ENCODE measurements around the gene COA7.
"Not testable (repeated sequence)": the region's sequence is repeated elsewhere in the genome, so short reads cannot be mapped to it uniquely, and the experiment has no call there.

COA7 gene

DNA sequence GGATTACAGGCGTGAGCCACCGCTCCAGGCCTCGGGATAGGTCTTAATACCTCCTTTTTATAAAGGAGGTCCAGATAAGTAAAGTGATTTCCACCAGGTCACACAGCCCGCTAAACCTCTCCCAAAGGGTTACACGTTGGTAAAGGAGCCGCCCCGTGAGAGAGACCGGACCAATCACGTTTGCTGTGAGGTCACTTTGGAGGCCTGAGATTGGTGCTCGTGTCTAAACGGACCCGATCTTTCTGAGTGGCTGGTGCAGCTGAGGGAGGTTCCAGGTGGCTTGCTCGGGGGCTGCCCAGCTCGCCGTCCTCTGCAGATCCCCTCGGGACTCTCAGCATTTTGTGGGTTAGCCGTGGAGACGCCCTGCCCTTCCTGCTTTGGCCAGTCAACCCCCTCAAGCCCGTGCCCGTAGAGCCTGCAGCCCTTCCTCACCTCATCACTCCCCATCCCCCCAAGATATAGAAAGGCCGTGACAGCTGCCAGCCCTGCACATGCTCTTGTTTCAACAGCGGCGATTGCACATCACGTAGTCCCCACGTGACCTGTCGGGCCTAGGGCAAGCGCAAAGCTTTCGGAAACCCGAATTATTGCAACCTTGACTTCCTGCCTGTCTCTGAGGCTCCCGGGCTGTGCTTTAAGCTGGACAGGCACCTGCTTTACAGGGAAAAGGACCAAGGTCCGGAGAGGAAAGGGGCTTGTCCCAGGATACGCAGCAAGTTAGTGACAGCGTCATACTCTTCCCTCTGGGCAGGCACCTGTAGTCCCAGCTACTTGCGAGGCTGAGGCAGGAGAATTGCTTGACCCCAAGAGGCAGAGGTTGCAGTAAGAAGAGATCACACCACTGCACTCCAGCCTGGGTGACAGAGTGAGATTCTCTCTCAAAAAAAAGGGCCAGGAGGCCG lies 5.0 kb upstream of the COA7 start:
- DNase-seq: no peak

DNA sequence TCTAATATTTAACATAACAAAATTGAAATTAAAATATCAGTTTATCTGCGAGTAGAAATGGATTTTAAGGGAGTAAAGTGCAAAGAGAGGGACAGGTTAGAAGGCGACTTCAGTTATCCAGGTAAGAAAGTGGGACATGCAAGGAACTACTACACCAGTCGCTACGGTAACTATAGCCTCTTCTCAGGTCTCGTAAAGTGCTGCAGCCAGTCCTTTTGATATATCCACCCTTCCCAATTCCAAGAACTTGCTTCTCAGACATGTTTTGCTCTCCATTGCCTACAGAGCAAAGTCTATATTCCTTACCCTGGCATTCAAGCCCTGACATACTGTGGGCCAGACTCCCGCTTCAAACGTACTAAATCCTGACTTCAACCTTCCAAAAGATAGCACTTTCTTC lies 2.5 kb downstream of the COA7 start:
- no peak for DNase-seq

DNA sequence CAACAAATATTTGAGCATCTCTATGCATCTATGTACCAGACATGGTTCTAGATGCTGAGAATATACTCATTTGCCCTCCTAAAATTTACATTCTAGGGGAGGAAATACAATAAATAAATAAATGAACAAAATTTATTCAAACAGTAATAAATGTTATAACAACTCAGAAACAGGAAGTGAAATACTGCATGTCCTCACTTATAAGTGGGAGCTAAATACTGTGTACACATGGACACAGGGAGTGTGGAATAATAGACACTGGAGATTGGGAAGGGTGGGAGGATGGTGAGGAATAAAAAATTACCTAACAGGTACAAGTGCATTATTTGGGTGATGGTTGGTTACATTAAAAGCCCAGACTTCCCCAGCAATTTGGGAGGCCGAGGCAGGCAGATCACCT lies 4.3 kb downstream of the COA7 start:
- DNase-seq: no peak

DNA sequence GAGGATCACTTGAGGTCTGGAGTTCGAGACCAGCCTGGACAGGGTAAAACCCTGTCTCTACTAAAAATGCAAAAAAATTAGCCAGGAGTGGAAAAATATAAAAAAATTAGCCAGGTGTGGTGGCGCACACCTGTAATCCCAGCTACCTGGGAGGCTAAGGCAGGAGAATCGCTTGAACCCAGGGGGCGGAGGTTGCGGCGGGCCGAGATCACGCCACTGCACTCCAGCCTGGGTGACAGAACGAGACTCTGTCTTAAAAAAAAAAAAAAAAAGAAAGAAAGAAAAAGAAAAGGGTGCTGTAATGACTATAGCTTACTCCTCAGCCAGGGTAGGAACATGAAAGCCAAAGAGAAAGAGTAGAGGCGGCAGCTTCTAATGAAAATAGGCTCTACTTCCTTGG lies 4.8 kb downstream of the COA7 start:
- not testable (repeated sequence) for DNase-seq

DNA sequence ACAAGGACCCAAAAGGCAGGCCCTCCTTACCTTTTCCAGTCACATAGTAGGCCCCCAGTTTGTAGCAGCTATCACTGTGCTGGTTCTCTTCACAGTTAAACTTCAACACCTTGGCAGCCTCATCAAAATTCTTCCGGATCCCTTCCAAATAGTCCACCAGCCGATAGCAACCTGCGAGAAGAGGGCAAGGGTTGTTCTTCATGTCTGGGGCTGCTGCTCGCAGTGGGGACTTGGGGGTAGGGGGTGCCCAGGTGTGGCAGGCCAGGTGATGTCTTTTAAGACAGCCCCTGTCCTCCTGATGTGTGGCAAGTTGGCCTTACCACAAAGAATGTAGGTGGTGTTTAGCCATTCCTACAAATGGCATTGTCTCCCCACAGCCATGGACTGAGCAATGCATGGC lies 5.5 kb downstream of the COA7 start:
- no peak for DNase-seq

DNA sequence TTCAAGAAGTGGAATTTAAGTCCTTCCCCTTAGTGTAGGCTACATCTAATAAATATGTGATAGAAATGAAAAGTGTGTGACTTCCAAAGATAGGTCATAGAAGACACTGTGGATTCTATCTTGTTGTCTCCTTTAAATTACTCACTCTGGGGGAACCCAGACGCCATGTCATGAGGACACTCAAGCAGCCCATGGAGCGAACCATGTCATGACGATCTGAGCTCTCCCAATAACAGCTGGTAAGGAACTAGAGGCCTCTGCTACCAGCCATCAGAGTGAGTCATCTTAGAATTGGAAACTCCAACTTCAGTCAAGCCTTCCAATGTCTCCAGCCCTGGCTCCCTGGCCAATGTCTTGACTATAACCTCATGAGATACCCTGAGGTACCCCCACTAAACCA lies 6.3 kb downstream of the COA7 start:
- DNase-seq: no peak

DNA sequence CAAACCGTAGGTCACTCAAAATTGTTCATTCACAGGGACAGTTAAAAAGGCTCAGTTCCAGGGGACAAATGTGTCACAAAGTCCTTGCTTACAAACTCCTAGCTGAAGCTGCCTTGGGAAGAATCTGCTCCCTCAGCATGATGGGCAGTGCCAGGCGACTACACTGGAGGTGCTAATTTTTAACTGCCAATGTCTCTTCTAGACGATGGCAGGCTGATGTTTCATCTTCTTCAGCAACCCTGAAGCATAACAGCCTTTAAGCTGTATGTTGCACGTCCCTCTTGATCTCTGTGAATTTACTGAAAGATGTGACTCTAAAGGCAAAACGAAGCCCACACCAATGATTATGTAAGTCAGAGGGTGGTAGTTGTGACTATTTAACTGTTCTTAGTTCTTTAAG lies 11.3 kb downstream of the COA7 start:
- no peak for DNase-seq

DNA sequence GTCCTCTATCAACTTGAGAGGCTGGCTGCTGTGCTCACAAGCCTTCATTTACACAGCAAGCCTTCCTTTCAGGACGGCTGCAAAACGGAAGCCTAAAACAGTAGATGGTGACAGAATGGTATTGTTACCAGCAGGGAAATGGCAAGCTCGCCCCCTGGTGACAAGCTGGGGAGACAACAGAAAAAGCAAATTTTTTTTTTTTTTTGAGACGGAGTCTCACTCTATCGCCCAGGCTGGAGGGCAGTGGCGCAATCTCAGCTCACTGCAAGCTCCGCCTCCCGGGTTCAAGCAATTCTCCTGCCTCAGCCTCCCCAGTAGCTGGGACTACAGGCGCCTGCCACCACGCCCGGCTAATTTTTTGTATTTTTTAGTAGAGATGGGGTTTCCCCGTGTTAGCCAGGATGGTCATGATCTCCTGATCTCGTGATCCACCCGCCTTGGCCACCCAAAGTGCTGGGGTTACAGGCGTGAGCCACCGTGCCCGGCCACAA lies 11.8 kb downstream of the COA7 start:
- peak; percentile 39 for DNase-seq

DNA sequence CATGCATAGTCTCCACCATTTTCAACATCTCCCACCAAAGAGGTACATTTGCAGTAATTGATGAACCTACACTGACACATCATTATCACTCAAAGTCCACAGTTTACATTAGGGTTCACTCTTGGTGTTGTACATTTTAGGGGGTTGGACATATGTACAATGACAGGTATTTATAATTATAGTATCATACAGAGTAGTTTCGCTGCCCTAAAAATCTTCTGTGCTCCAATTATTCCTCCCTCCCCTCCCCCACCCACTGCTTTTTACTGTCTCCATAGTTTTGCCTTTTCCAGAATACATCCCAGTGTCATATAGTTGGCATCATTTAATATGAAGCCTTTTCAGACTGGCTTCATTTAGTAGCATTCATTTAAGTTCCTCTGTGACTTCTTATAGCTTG lies 13.6 kb downstream of the COA7 start:
- no peak for DNase-seq

DNA sequence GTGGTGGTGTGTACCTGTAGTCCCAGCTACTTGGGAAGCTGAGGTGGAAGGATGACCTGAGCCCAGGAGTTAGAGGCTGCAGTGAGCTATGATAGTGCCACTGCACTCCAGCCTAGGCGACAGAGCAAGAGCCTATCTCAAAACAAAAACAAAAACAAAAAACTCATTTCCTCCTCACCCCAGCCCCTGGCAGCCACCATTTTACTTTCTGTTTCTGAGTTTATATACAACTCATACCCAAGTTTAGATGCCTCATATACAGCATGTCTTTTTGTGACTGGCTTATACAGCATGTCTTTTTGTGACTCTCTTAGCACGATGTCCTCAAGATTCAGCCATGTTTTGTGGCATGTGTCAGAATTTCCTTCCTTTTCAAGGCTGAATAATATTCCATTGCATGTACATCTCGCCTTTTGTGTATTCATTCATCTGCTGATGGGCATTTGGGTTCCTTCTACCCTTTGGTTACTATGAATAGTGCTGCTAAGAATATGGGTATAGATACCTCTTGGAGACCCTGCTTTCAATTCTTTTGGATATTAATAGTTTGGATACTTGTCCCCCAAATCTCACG lies 14.7 kb downstream of the COA7 start:
- DNase-seq: no peak

DNA sequence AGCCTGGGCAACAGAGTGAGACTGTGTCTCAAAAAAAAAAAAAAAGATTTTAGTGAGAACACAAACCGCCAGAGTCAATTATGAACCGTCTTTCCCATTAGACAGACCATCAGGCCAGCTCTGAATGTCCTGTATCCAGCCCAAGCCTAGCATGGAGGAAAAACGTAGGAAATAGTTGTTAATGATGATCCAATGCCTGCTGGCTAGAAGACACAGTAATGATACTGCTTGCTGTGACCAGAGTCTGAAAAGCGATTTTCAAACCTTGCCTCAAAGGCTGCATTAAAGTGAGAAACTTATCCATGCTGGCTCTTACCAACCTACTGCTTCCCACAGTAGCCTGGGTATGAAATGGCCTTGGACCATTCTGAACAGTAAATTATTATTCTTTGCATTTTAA lies 17.0 kb downstream of the COA7 start:
- DNase-seq: no peak

DNA sequence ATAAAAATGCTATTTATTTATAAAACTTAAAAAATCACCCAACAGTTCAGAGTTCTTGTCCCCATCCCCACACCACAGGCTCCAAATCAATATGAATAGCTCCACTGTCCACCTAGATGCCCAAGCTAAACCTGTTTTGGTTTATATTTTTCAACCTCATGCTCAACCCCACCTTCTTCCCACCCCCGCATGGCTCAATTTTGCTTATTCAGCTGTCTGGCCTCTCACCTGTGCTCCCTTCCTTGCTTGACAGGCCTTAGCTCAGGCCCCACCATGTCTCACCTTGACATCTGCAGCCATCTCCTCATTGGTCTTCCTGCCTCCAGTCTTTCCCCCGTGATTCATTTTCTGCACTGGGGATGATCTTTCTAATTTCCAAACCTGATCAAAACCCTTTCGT lies 17.8 kb downstream of the COA7 start:
- DNase-seq: no peak

DNA sequence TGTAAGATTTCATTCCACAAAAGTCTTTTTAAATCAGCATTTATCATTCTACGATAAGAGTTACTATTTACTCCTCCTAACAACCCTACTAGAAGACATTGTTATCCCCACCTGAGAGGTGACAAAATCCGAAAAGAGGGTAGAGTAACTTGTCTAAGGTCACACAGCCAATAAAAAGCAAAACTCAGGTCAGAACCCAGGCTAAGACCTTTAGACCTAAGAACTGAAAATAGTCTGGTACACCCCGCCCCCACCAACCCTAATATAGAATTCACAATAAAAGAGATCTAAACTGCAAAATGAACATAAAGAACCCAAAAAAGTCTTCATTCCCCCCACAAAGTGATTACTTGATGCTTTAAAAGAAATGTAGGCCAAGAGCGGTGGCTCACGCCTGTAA lies 18.6 kb downstream of the COA7 start:
- DNase-seq: no peak

DNA sequence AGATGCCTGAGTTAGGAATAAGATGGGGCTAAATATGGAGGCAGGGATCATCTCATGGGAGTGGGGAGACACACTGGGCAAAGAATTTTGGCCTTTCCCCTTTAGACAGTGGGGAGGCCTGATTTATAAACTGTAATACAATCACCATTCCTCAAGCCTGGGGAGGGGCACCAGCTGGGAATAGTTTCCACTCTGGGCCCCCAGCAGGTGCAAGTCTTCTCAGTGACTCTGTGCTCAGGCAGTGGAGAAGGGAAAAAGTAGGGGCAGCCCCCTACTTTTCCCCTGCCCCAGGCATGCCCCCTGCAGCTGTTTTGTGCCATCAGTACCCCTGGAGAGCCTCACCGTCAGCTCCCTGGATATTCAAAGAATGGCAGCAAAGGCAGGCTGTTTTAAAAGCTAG lies 19.1 kb downstream of the COA7 start:
- DNase-seq: no peak

DNA sequence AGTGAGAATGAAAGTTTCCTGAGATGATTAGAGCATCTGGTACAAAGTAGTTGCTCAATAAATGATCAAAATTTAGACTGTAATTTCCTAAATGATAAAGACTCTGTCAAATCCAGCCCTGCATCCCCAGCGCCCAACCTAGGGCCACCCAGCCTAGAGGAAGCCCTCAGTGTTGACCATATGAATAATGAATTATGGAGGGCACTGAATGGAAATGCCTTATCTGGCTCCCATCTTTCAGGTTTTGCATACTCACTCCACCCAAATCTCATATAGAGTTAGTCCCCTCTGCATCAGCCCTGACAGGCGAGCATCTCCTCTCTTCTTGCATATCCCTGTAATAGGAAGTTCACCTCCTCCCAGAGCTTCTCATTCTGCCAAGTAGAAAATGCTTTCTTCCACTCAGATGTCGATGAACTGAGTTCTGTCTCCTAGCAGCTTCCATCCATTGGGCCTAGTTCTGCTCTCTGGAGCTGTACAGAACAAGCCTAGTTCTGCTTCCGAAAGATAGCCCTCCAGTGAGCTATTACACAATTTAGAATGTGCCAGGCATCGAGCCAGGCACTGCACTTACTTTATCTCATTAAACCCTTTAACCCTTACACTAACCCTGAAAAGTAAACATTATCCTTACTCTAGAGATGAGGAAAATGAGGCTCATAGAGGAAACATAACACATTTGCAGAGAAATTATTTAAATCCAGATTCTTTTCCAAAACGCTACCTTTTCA lies 20.9 kb downstream of the COA7 start:
- no peak for DNase-seq

DNA sequence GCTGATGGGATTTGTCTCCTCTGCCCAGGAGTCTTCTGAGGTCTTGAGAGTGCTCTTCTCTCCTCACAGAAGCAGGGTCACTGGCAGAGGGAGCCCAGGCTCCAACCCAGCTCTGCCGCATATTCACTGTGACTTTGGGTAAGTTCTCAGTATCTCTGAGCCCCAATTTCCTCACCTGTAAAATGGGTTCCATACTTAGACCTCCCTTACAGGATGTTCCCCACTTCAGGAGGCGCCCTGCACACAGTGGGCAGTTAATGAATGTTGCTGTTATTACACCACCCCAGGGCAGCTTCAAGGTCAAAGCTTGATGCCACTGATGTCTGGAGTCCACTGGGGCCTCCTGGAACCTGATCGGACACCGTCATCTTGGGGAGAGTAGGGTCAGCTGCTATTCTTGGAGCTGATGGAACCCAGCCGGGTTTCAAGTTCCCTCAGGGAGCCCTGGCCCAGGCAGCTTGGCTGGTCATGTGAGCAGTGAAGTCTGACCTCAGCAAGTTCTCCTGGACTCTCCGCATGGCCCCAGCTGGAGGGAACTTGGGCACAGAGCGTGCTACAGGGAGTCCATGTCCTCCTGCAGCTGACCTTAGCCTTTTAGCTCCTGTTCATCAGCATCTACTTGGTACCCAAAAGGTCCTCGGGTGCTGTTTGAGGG lies 21.8 kb downstream of the COA7 start:
- DNase-seq: no peak

DNA sequence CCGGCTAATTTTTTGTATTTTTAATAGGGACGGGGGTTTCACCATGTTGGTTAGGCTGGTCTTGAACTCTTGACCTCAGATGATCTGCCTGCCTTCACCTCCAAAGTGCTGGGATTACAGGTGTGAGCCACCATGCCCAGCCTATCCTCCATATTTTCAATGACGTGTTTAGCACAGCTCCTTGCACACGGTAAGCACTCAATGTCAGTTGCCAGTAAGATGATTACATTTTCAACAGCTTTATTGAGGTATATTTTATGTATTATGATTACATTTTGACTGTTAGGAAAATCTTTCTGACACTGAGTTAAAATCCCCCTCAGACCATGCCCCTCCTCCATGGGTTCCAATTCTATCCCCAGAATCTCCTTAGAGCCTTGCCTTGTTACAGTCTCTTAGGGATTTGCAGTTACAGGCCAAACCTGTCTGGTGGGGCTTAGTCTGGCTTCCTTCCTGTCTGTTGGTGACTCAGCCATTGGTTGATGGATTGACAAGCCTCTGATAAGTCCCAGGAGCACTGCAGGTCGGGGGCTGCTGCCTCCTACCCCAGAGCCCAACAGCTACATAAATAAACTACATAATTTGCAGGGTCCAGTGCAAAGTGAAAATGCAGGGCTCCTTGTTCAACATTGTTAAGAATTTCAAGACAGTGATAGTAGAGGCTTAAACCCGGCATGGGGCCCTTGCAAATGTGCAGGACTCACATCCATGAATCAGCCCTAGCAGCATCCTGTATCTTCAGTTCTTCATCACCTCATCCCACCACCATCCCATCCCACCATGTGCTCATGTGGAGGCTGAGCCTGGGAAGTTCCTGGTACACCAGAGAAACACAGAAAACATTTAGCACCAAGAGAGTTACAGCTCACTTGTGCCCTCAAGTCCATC lies 23.4 kb downstream of the COA7 start:
- DNase-seq: no peak

DNA sequence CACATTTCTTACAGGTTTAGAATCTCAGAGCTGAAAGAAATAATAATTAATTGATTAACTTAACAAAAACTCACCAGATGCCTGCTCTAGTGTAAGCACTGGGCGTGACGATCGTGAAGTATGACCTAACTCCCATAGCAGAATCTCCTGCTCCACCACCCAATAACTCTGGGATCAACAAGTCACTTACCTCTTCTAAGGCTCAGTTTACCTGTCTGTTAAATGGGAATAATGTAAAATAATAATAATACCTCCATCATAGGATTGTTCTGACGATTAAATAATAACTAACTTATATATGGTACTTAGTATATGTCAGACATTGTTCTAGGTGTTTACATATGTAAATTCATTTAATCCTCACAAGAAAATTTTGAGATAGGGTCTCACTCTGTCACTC lies 24.6 kb downstream of the COA7 start:
- no peak for DNase-seq

DNA sequence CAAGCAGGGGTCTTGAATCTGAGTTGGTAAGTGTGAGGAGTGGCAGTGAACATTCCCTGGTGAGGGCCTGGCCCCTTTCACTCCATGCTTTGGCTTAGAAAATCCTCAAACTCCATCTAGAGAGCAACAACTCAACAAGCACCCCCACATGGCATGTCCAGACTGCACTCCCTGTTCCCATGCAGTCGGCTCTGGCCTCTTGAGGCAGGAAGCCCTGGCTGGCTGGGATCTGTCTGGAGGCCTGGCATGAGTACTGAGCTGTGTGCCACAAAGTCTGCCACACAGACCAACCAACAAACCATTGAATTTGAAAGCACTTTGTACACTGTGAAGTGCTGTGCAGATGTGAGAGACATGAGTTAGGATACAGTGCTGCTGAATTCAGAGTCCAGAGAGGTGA lies 25.2 kb downstream of the COA7 start:
- no peak for DNase-seq

DNA sequence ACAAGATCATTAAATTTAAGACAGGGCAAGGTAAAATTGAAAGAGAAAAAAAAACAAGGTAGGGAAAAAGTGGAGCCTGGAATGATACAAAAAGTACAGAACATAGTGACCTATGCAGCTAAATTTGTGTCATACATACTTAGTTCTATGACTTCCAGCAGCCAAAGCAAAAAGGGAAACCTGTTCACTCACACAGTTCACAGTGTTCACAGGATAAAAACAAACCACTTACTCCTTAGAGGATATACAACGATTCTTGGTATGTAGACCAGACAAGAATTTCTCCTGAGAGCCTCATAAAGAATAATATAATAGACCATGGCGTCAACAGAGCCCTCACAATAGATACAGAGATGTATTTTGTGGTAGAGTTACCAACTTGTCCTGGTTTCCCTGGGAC lies 27.5 kb downstream of the COA7 start:
- DNase-seq: no peak

DNA sequence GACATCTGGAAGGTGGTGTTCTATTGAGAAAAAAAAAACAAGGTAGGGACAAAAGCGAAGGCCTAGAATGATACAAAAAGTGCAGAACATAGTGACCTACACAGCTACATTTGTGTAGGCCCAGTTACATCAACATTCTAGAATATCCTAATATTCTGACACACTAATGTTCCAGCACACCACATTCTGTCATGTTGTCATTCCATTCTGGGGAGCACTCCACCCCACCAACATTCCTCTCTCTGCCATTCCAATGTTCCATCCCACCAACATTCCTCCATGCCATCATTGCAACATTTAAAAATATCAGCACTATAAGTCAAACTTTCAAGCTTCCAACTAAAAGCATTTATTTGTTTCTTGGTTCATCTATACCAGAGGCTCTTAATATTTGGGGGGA lies 28.5 kb downstream of the COA7 start:
- no peak for DNase-seq

DNA sequence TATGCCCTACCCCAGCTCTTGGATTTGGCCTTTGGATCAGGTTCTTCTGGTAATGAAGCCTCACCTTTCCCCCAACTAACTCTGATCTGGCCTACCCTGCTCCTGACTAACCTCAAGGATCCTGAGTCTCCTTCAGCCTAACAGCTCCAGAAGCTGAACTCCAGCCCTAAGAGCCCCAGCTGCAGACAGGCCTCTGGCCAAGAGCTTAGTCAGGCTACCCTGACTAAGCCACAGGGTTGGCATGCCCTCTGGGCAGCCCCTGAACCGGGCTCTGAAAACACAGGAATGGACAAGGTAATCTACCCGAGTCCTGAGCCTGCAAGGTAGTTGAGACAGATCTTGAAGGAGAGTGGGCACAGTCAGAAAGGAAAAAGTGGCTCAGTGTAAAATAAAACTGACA lies 29.4 kb downstream of the COA7 start:
- no peak for DNase-seq

Measured in KG1 (cell line).